ENCODE results near the gene TMEM62. TPM values are rescaled to one million over a fixed set of nuclear protein-coding genes. Genes with fewer than 3 reads are reported as not detected.

TMEM62 gene
- total RNA-seq: 12.2 and 17.7 TPM in 2 replicates

DNA sequence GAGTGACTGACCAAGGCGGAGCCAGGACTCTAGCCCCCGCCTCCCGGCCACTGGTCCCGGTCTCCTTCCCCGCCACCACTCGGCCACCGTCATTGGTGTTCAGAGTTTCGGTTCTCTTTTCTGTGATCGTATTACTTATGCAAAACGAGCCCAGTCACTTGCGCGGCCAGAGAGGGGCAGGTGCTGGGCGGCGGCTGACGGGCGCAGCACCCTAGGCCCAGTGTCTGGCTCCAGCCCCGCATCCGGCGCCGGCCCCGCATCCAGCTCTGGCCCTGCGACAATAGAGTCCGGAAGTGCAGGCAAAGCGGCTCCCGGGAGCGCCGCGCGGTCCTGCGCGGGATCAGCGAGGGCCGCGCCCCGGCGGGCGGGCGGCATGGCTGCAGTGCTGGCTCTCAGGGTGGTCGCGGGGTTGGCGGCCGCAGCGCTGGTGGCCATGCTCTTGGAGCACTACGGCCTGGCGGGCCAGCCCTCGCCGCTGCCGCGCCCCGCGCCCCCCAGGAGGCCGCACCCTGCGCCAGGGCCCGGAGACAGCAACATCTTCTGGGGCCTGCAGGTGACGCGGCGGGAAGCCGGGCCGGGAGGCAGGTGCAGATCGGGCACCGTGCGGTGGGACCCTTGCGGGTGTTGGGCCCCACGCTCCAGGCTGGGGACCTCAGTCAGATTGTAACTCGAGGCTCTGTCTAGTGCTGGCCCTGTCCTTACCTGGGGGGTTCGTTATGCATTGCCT lies at the start of gene TMEM62:
Gene TMEM62, plus strand, starts transcription at position 157 of the 727 bp plus-strand sequence. Its CDS starts 217 bp downstream, at position 374.

GRCh38 chr15:43105778-43106485 lies 27.5 kb upstream of the TMEM62 start, which contains the start of gene UBR1:
UBR1 (minus strand) TSS chr15:43106038; CDS start chr15:43106022, 16 bp downstream.

DNA sequence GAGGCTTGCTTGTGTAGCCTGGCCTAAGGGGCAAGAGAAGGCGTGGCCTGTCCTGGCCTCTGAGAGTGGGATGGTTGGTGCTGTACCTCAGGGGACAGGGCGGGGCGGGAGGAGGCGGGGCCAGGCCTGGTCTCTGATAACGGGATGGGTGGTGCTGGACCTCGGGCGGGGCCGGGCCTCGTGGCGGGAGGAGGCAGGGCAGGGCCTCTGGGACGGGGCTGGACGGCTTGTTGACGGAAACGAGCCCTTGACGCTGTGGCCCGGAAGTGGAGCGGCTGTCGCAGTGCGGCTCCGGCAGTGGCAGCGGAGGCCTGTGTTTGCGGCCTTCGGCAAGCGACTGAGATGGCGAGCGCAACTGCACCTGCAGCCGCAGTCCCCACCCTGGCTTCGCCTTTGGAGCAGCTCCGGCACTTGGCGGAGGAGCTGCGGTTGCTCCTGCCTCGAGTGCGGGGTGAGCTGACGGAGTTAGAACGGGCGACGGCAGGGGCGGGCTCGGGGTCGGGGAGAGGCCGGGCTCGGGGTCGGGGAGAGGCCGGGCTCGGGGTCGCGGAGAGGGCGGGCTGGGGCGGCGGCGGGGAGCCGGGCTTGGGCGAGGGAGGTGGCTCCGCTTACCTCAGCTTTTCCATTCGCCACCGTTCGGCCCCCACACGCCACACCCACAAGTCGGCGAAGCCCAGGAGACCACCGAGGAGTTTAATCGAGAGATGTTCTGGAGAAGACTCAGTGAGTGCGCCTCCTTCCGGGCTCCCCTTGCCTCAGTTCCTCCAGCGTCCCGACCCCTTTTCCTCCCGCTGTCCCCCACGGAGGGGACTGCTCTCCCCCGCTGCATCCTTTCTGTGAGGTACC lies 52.0 kb downstream of the TMEM62 start, which contains the start of gene CCNDBP1:
Gene CCNDBP1, plus strand, starts transcription at position 247 of the 846 bp plus-strand sequence. Its CDS starts 96 bp downstream, at position 343.

GRCh38 chr15:43220991-43221403 lies 87.6 kb downstream of the TMEM62 start, which contains the start of gene EPB42:
EPB42 (minus strand) TSS chr15:43221018; CDS start chr15:43220825, 193 bp downstream.

Other genes with a start within 250 kb of the TMEM62 start
- 2.4 and 3.5 TPM in 2 replicates for gene TTBK2, start 212.8 kb upstream of the TMEM62 start, total RNA-seq
- 13.1 and 17.8 TPM in 2 replicates for gene UBR1, start 27.5 kb upstream of the TMEM62 start, total RNA-seq
- gene CCNDBP1, start 51.8 kb downstream of the TMEM62 start, total RNA-seq: 47.7 and 57.2 TPM in 2 replicates
- gene EPB42, start 87.4 kb downstream of the TMEM62 start, total RNA-seq: not detected in 2 replicates
- gene TGM5, start 133.3 kb downstream of the TMEM62 start, total RNA-seq: not detected in 2 replicates
- not detected in 2 replicates for gene TGM7, start 168.7 kb downstream of the TMEM62 start, total RNA-seq
- 3.7 and 5.5 TPM in 2 replicates for gene LCMT2, start 197.0 kb downstream of the TMEM62 start, total RNA-seq
- 9.2 and 9.7 TPM in 2 replicates for gene ZSCAN29, start 237.5 kb downstream of the TMEM62 start, total RNA-seq
- 13.3 and 15.0 TPM in 2 replicates for gene TUBGCP4, start 237.5 kb downstream of the TMEM62 start, total RNA-seq